OCI-LY3 (cell line): ENCODE measurements around the gene R3HDM4.

ENCODE experiments used
- H2AFZ ChIP-seq: fragments of 200-600, 300-600 bp; shearing (Covaris generic); 2 replicates; pipeline ENCODE4 v1.6.0; 2014; ENCODE audit warnings: antibody characterized with exemption, low read depth, low read length
- H3K27ac ChIP-seq: fragments of 200-600, 300-600 bp; sonication (generic); 2 replicates; pipeline ENCODE4 v1.5.1; 2014; ENCODE audit warnings: mild to moderate bottlenecking, low read length, moderate library complexity, mixed read lengths
- H3K27me3 ChIP-seq: fragments of 200-600, 300-600 bp; sonication (generic); 2 replicates; pipeline ENCODE4 v1.6.1; 2014; ENCODE audit warnings: low read depth, low read length, mixed read lengths
- H3K36me3 ChIP-seq: fragments of 200-600, 300-600 bp; sonication (generic); replicated peaks from 2 replicates; pipeline ENCODE3; 2014; ENCODE audit warnings: low read depth, low read length, mixed read lengths
- H3K4me1 ChIP-seq: fragments of 300-600, 200-600 bp; sonication (generic); 2 replicates; pipeline ENCODE4 v1.6.1; 2014; ENCODE audit warnings: low read length, mixed read lengths
- H3K4me2 ChIP-seq: fragments of 200-600, 300-600 bp; sonication (generic); 2 replicates; pipeline ENCODE4 v1.6.1; 2014; ENCODE audit warnings: low read length, mixed read lengths
- H3K4me3 ChIP-seq: fragments of 300-600, 200-600 bp; sonication (generic); 2 replicates; pipeline ENCODE4 v1.5.1; 2014; ENCODE audit warnings: antibody characterized with exemption, mild to moderate bottlenecking, low read length, moderate library complexity
- H3K79me2 ChIP-seq: fragments of 300-600, 200-600 bp; shearing (Covaris generic); 2 replicates; pipeline ENCODE4 v1.6.1; 2014; ENCODE audit warnings: mild to moderate bottlenecking, low read length, mixed read lengths
- H3K9ac ChIP-seq: fragments of 300-600, 200-600 bp; shearing (Covaris generic); 2 replicates; pipeline ENCODE4 v1.6.0; 2014; ENCODE audit warnings: mild to moderate bottlenecking, low read length, moderate library complexity
- H3K9me3 ChIP-seq: fragments of 200-600, 300-600 bp; shearing (Covaris generic); 2 replicates; pipeline ENCODE4 v1.6.1; 2014; ENCODE audit warnings: low read length, mixed read lengths; ENCODE audit not compliant: insufficient read depth
- H4K20me1 ChIP-seq: fragments of 200-600, 300-600 bp; sonication (generic); 2 replicates; pipeline ENCODE4 v1.6.1; 2016; ENCODE audit warnings: low read length, mixed read lengths; ENCODE audit not compliant: insufficient read depth
- CTCF ChIP-seq: fragments of 200-600, 300-600 bp; sonication (generic); IDR thresholded peaks from 2 replicates; pipeline ENCODE4 v1.5.1; 2014; ENCODE audit warnings: antibody characterized with exemption, low read length, low read depth
- EZH2phosphoT487 ChIP-seq: fragments of 200-600 bp; shearing (Covaris generic); IDR thresholded peaks from 2 replicates; pipeline ENCODE4 v1.6.1; 2018; ENCODE audit warnings: antibody characterized with exemption, mixed run types, low read depth

R3HDM4 gene

GRCh38 chr19:884420-885211 is 28.4 kb downstream of the R3HDM4 start:
- Histone ChIP-seq H3K9me3 (no peaks in the 10 kb centered on the region), H3K79me2 (no peaks in the 10 kb centered on the region), H3K27ac (no peak overlapping the region), H2AFZ (no peak overlapping the region), H3K36me3 (peaks cover 63% of the 10 kb centered on the region), H3K4me1 (no peaks in the 10 kb centered on the region), H3K9ac (no peak overlapping the region), H3K4me2 (no peak overlapping the region), H3K4me3 (no peak overlapping the region), H3K27me3 (no peaks in the 10 kb centered on the region), H4K20me1 (0 out of 2 replicates have a peak, but pooled peaks cover 6% of the 10 kb centered on the region)
- TF ChIP-seq EZH2phosphoT487 (no peak), CTCF (no peak)

- Histone ChIP-seq H3K79me2 (no peaks in the 10 kb centered on the region), H3K9me3 (no peaks in the 10 kb centered on the region), H4K20me1 (0 out of 2 replicates have a peak, but pooled peaks cover 6% of the 10 kb centered on the region), H3K27me3 (no peaks in the 10 kb centered on the region), H3K4me1 (no peaks in the 10 kb centered on the region), H3K9ac (no peak overlapping the region), H3K4me3 (no peak overlapping the region), H3K27ac (no peak overlapping the region), H3K4me2 (no peak overlapping the region), H2AFZ (no peak overlapping the region), H3K36me3 (peaks cover 54% of the 10 kb centered on the region)
- no peak for TF ChIP-seq EZH2phosphoT487
- TF ChIP-seq CTCF = no peak
These were observed 29.3 kb downstream of the R3HDM4 start for GRCh38 chr19:883661-884211.

GRCh38 chr19:882871-883497 is 30.0 kb downstream of the R3HDM4 start:
- H3K9me3 ChIP-seq = no peaks in the 10 kb centered on the region
- no peak overlapping the region for H3K27ac ChIP-seq
- H3K4me3 ChIP-seq = no peak overlapping the region
- no peak overlapping the region for H3K4me2 ChIP-seq
- no peak overlapping the region for H2AFZ ChIP-seq
- no peaks in the 10 kb centered on the region for H3K27me3 ChIP-seq
- no peak overlapping the region for H3K9ac ChIP-seq
- H3K36me3 ChIP-seq = peaks cover 50% of the 10 kb centered on the region
- H4K20me1 ChIP-seq = 0 out of 2 replicates have a peak, but pooled peaks cover 6% of the 10 kb centered on the region
- no peak for TF ChIP-seq EZH2phosphoT487
- TF ChIP-seq CTCF = no peak
- H3K79me2 ChIP-seq = no peaks in the 10 kb centered on the region
- no peaks in the 10 kb centered on the region for H3K4me1 ChIP-seq
